GM18505 (cell line): ENCODE data around the gene ANKZF1.

ENCODE experiments used
- ATAC-seq: cut with Tn5 transposase; IDR thresholded peaks from one replicate; pipeline ENCODE4 v1.9.1; 2021; ENCODE audit not compliant: unreplicated experiment
- POLR2A ChIP-seq: IDR thresholded peaks from 4 replicates; pipeline ENCODE4 v1.6.1; 2011; ENCODE audit warnings: borderline replicate concordance; ENCODE audit not compliant: insufficient read depth, insufficient read length; ENCODE audit errors: extremely low read depth

ANKZF1 gene

GRCh38 chr2:219228041-219228910 lies 1.3 kb upstream of the ANKZF1 start:
- ATAC-seq, result no peak
- TF ChIP-seq POLR2A, result no peak

- TF ChIP-seq POLR2A, result no peak
- ATAC-seq, result no peak
Observed at GRCh38 chr2:219228911-219229304, 698 bp upstream of the ANKZF1 start.

GRCh38 chr2:219230059-219230540 lies 494 bp downstream of the ANKZF1 start:
- peak; percentile 8 for ATAC-seq
- no peak for TF ChIP-seq POLR2A

GRCh38 chr2:219234331-219234730 lies 4.7 kb downstream of the ANKZF1 start:
- ATAC-seq, result no peak
- no peak for TF ChIP-seq POLR2A

GRCh38 chr2:219243291-219243761 lies 13.7 kb downstream of the ANKZF1 start:
- TF ChIP-seq POLR2A, result no peak
- ATAC-seq, result no peak

- no peak for ATAC-seq
- TF ChIP-seq POLR2A, result no peak
Observed at GRCh38 chr2:219244789-219245147, 15.2 kb downstream of the ANKZF1 start.

- peak; percentile 71 for ATAC-seq
- peak; percentile 92 for TF ChIP-seq POLR2A
Observed at GRCh38 chr2:219245148-219245898, 15.7 kb downstream of the ANKZF1 start, which contains the start of the genes GLB1L and STK16. Gene GLB1L (minus strand): TSS chr2:219245444. CDS start chr2:219243573, 1,871 bp downstream. Gene STK16 (plus strand): TSS chr2:219245479. CDS start chr2:219246000, 521 bp downstream.

- ATAC-seq, result no peak
- TF ChIP-seq POLR2A, result no peak
Observed at GRCh38 chr2:219245899-219246230, 16.3 kb downstream of the ANKZF1 start.

- peak; percentile 10 for TF ChIP-seq POLR2A
- ATAC-seq, result no peak
Observed at GRCh38 chr2:219246559-219246958, 17.0 kb downstream of the ANKZF1 start.

GRCh38 chr2:219247678-219248642 lies 18.4 kb downstream of the ANKZF1 start:
- ATAC-seq, result no peak
- TF ChIP-seq POLR2A, result no peak

GRCh38 chr2:219248845-219249202 lies 19.2 kb downstream of the ANKZF1 start:
- TF ChIP-seq POLR2A, result no peak
- ATAC-seq, result no peak

GRCh38 chr2:219249203-219249980 lies 19.8 kb downstream of the ANKZF1 start:
- TF ChIP-seq POLR2A, result no peak
- peak; percentile 27 for ATAC-seq
